Cardiac atrium fibroblast (primary cell): ENCODE measurements around the gene TAAR9. TPM values are rescaled to one million over a fixed set of nuclear protein-coding genes. Genes with fewer than 3 reads are reported as not detected.

Experiments
- total RNA-seq: library from RNA; depleted of rRNA; stranded (reverse); fragments of >200 nt; gene quantifications from 2 replicates; pipeline ENCODE4 v1.2.3, GENCODE V29; 2015

Gene TAAR9
- total RNA-seq, result not detected in 2 replicates

GRCh38 chr6:132537977-132538376 is at the start of gene TAAR9:
TSS of gene TAAR9 (plus strand) at chr6:132538277. CDS start at chr6:132538290, 13 bp downstream.

GRCh38 chr6:132512638-132513632 is 25.1 kb upstream of the TAAR9 start, which contains the start of gene STX7:
TSS of gene STX7 (minus strand) at chr6:132513116. CDS start at chr6:132503530, 9,586 bp downstream.

GRCh38 chr6:132552372-132552771 is 14.3 kb downstream of the TAAR9 start, which contains the start of gene TAAR8:
TSS of gene TAAR8 (plus strand) at chr6:132552672. CDS start at chr6:132552693, 21 bp downstream.

GRCh38 chr6:132570221-132570777 is 32.2 kb downstream of the TAAR9 start, which contains the start of gene TAAR6:
TSS of gene TAAR6 (plus strand) at chr6:132570322. CDS start at chr6:132570322, 0 bp downstream.

Other genes with a start within 250 kb of the TAAR9 start
- gene MOXD1, start 136.8 kb upstream of the TAAR9 start, total RNA-seq, result 2.9 and 16.5 TPM in 2 replicates
- 24.9 and 26.9 TPM in 2 replicates for gene STX7, start 25.2 kb upstream of the TAAR9 start, total RNA-seq
- not detected in 2 replicates for gene TAAR8, start 14.4 kb downstream of the TAAR9 start, total RNA-seq
- gene TAAR6, start 32.0 kb downstream of the TAAR9 start, total RNA-seq, result not detected in 2 replicates
- gene TAAR5, start 51.5 kb downstream of the TAAR9 start, total RNA-seq, result not detected in 2 replicates
- gene TAAR2, start 86.0 kb downstream of the TAAR9 start, total RNA-seq, result not detected in 2 replicates
- gene TAAR1, start 120.9 kb downstream of the TAAR9 start, total RNA-seq, result not detected in 2 replicates
- not detected in 2 replicates for gene VNN1, start 175.8 kb downstream of the TAAR9 start, total RNA-seq
- gene VNN2, start 219.6 kb downstream of the TAAR9 start, total RNA-seq, result 0.16 TPM in 1 of 2 replicates, not detected in the other